SK-MEL-5 (cell line): ENCODE results near the gene PDZD4. TPM values are rescaled to one million over a fixed set of nuclear protein-coding genes. Genes with fewer than 3 reads are reported as not detected.

ENCODE experiments used
- DNase-seq: peaks from one replicate; pipeline ENCODE4 v3.0.0-alpha.2; 2016; ENCODE audit warnings: low read depth, low spot score
- in situ Hi-C: cut with HindIII; loops from 2 replicates; pipeline ENCODE4 v1.10.0; 2016; ENCODE audit warnings: low sequenced_read_pairs, high pct_unique_total_duplicates, low pct_unique_long_range_greater_than_20kb
- polyA plus RNA-seq, 2 experiments: library from polyadenylated mRNA; depleted of rRNA; stranded (reverse); fragments of >200 nt; gene quantifications; 2 replicates each; pipeline ENCODE4 v1.2.3, GENCODE V29; 2015
- total RNA-seq: library from RNA; depleted of rRNA; stranded (reverse); fragments of >200 nt; shearing (Covaris generic); gene quantifications from 2 replicates; pipeline ENCODE4 v1.2.3, GENCODE V29; 2014; rRNA removed

Gene PDZD4, protein sequence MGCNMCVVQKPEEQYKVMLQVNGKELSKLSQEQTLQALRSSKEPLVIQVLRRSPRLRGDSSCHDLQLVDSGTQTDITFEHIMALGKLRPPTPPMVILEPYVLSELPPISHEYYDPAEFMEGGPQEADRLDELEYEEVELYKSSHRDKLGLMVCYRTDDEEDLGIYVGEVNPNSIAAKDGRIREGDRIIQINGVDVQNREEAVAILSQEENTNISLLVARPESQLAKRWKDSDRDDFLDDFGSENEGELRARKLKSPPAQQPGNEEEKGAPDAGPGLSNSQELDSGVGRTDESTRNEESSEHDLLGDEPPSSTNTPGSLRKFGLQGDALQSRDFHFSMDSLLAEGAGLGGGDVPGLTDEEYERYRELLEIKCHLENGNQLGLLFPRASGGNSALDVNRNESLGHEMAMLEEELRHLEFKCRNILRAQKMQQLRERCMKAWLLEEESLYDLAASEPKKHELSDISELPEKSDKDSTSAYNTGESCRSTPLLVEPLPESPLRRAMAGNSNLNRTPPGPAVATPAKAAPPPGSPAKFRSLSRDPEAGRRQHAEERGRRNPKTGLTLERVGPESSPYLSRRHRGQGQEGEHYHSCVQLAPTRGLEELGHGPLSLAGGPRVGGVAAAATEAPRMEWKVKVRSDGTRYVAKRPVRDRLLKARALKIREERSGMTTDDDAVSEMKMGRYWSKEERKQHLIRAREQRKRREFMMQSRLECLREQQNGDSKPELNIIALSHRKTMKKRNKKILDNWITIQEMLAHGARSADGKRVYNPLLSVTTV
- total RNA-seq, result 14.6 and 15.2 TPM in 2 replicates
- polyA plus RNA-seq (2015; cell fraction: cytosol; rRNA removed), result 21.7 and 24.1 TPM in 2 replicates
- 115 and 121 TPM in 2 replicates for polyA plus RNA-seq (2015; cell fraction: nucleus; rRNA removed)

GRCh38 chrX:153829799-153830639 is at the start of gene PDZD4:
TSS of gene PDZD4 (minus strand) at chrX:153830544. CDS start at chrX:153830298, 246 bp downstream.
- no peak for DNase-seq
- in situ Hi-C loops, result no loop called here

- in situ Hi-C loops, result no loop called here
- no peak for DNase-seq
Observed at GRCh38 chrX:153879741-153880439, 49.5 kb upstream of the PDZD4 start.

- no peak for DNase-seq
- in situ Hi-C loops, result no loop called here
Observed at GRCh38 chrX:153878969-153879653, 48.8 kb upstream of the PDZD4 start.

- DNase-seq, result no peak
- in situ Hi-C loops, result no loop called here
Observed at GRCh38 chrX:153878345-153878744, 48.0 kb upstream of the PDZD4 start.

GRCh38 chrX:153877571-153878261 is 47.4 kb upstream of the PDZD4 start:
- in situ Hi-C loops, result no loop called here
- DNase-seq, result no peak

- no peak for DNase-seq
- in situ Hi-C loops, result no loop called here
Observed at GRCh38 chrX:153876112-153876491, 45.8 kb upstream of the PDZD4 start.

- no peak for DNase-seq
- in situ Hi-C loops, result no loop called here
Observed at GRCh38 chrX:153875391-153876111, 45.2 kb upstream of the PDZD4 start.

DNA sequence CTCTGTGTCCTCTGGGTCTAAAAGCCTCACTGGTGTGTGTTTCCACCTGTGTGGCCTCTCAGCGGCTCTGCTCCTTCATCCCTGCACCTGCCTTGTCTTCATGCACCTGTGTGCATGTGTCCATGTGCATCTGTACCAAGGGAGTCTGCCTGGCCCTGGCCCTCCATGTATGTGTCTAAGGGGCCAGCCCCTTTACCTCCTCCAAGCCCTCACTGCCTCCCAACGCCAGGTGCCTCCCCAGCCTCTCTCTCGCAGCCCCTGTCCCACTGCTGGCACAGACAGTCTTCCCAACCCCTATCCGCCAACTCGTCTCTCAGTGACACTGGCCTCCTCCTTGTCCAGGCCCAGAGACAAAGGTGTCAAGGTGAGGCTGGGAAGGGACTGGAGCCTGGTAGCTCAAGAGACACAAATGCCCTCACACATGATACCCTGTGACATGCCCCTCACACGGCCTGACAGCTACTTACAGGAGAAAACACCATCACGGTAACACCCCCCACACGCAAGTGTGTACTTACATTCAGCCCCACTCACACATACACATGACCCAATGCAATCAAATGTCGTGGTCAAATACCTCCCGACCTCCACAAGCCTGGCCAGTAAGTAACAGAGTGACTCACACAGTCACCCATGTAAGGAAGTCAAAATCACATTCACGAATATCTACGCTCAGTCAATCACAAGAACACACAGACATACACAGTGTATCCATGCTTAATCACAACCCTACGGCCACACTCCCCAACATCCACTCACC is 44.2 kb upstream of the PDZD4 start:
- in situ Hi-C loops, result no loop called here
- no peak for DNase-seq

- in situ Hi-C loops, result no loop called here
- no peak for DNase-seq
Observed at GRCh38 chrX:153874085-153874365, 43.7 kb upstream of the PDZD4 start.

DNA sequence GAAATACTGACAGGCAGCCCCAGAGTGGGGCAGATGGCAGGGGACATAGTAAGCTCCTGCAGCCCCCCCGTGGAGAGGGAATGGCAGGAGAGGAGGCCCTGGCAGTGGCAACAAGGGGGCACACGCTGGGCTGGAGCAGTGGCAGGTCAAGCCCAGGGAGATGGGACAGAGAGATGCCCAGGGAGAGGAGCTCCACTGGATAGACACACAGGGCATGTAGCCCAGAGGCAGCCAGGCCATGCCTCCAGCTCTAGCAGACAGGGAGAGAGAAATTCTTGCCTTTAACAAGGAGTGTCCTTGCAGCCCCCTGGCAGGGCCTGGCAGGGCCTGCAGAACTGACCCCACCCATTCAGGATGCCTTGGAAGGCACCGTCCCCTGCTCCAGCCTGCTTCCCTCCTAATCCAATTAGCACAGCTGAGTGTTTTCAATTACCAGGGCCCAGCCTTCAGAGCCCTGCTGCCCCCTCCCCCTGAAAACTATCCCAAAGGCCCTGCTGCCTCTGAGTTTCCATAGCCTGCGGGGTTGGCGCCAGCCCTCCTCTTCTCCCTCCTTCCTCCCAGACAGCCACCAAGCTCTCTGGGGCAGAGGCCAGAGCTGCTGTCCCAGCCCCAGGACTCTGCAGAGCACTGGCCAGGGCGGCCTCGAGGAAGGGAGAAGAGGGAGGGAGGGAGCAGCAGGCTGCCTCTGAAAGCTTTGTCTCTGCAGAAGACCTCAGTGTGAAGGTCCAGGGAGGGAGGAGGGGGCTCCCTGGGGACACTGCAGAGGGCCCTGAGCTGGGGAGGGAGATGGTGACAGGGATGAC is 43.1 kb upstream of the PDZD4 start:
- in situ Hi-C loops, result no loop called here
- DNase-seq, result no peak

DNA sequence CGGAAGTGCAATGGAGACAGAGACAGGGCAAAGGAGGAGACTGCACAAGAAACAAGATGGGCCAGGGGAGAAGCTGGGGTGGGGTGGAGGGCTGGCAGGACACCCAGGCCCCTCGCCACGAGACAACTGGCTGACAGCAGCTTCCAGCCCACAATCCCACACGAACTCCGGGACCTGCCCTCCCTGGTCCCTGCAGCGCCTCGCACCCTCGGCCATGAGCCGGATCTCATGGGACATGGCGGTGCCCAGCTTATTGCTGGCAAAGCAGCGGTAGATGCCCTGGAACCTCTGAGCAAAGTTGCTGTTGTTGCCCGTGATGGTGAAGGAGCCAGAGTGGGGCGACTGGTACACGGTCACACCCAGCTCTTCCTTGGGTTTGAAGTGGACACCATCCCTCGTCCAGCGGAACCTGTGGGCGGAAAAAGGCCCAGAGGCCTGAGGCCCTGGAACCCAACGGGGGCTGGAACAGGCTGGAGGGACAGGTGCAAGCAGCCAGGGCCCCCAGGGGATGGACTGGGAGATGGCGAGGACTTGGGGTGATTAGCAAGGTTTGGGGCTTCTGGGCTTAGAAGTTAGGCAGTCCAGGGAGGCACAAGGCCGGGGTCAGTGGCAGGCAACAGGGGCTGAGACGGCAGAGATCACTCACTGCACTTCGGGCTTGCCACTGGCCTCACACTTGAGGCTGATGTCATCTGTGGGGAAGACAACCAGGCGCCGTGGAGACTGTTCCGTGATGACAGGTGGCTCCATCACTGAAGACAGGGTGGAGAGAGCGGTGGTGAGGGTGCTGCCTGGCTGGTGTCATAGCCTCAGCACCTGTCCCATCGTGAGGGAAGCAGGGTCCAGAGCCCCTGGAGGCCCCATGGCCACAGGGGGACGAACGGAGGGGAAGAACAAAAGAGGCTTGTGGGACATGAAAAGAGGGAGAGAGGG is 41.9 kb upstream of the PDZD4 start:
- in situ Hi-C loops, result no loop called here
- DNase-seq, result no peak

- in situ Hi-C loops, result no loop called here
- DNase-seq, result no peak
Observed at GRCh38 chrX:153871451-153871850, 41.1 kb upstream of the PDZD4 start.

DNA sequence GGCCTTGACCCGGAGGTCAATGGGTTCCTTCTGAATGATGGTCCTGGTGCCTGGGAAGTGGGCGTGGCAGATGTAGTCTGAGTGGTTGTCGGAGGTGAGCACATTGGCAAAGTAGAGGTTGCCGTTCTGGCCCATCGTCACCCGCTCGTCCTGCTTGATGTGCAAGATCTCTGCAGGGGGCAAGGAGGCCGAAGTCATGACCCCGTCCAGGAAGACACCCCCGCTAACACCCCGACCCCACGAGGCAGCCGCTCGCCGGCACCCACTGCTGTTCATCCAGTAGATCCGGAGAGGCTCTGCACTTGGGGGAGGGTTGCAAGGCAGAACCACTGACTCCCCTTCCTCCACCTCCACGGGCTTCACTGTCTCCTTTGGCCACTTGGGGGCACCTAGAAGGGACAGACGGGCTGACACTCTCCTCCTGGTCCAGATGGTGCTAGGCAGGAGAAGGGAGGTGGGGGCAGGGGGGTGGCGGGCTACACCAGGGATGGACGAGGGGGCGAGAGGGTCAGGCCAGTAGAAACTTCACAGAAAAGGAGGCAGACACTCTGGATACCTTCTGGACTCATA is 40.5 kb upstream of the PDZD4 start:
- no peak for DNase-seq
- in situ Hi-C loops, result no loop called here
